H9 (cell line): ENCODE results near the gene ARHGAP24. TPM values are rescaled to one million over a fixed set of nuclear protein-coding genes. Genes with fewer than 3 reads are reported as not detected.
"Not testable (repeated sequence)": the region's sequence is repeated elsewhere in the genome, so short reads cannot be mapped to it uniquely, and the experiment has no call there.

Experiments
- DNase-seq: peaks from one replicate; pipeline ENCODE4 v3.0.0-alpha.2; 2017
- H2AFZ ChIP-seq: one replicate; pipeline ENCODE4 v1.6.1; 2013; ENCODE audit warnings: mild to moderate bottlenecking, low read length, control low read depth, moderate library complexity
- H2AK5ac ChIP-seq: 2 replicates; pipeline ENCODE4 v1.6.1; 2013; ENCODE audit warnings: low read length, control low read depth, mixed read lengths; ENCODE audit not compliant: insufficient read length
- H2BK120ac ChIP-seq: one replicate; pipeline ENCODE4 v1.6.1; 2013; ENCODE audit warnings: low read depth, mild to moderate bottlenecking, low read length, control low read depth, inconsistent platforms; ENCODE audit not compliant: poor library complexity, severe bottlenecking
- H2BK12ac ChIP-seq: 2 replicates; pipeline ENCODE4 v1.6.1; 2013; ENCODE audit warnings: low read length, control low read depth, mixed read lengths, low read depth; ENCODE audit not compliant: insufficient read length
- H2BK15ac ChIP-seq: 2 replicates; pipeline ENCODE4 v1.6.1; 2013; ENCODE audit warnings: low read depth, low read length, control low read depth
- H2BK20ac ChIP-seq: one replicate; pipeline ENCODE4 v1.6.1; 2013; ENCODE audit warnings: low read depth, mild to moderate bottlenecking, low read length, control low read depth, inconsistent platforms; ENCODE audit not compliant: poor library complexity, severe bottlenecking
- H2BK5ac ChIP-seq: 2 replicates; pipeline ENCODE4 v1.6.1; 2013; ENCODE audit warnings: low read length, control low read depth, mixed read lengths; ENCODE audit not compliant: insufficient read length
- H3K14ac ChIP-seq: 2 replicates; pipeline ENCODE4 v1.6.1; 2013; ENCODE audit warnings: low read length, control low read depth; ENCODE audit not compliant: insufficient read depth
- H3K18ac ChIP-seq: 2 replicates; pipeline ENCODE4 v1.6.1; 2013; ENCODE audit warnings: low read depth, mild to moderate bottlenecking, mixed read lengths, low read length, control low read depth; ENCODE audit not compliant: insufficient read length
- H3K23ac ChIP-seq: 2 replicates; pipeline ENCODE4 v1.6.1; 2013; ENCODE audit warnings: low read length, control low read depth, mixed read lengths, low read depth; ENCODE audit not compliant: insufficient read length
- H3K23me2 ChIP-seq: 2 replicates; pipeline ENCODE4 v1.6.1; 2013; ENCODE audit warnings: low read depth, mild to moderate bottlenecking, mixed read lengths, low read length, control low read depth; ENCODE audit not compliant: insufficient read length, poor library complexity, severe bottlenecking
- H3K27ac ChIP-seq: 2 replicates; pipeline ENCODE4 v1.5.1; 2013; ENCODE audit warnings: low read length, control low read depth, mixed read lengths, low read depth; ENCODE audit not compliant: insufficient read length
- H3K27me3 ChIP-seq: 2 replicates; pipeline ENCODE4 v1.6.1; 2013; ENCODE audit warnings: low read length, control low read depth, inconsistent platforms; ENCODE audit not compliant: insufficient read depth
- H3K4ac ChIP-seq: 2 replicates; pipeline ENCODE4 v1.6.1; 2013; ENCODE audit warnings: low read depth, mild to moderate bottlenecking, control low read depth, inconsistent platforms, low read length, moderate library complexity
- H3K4me1 ChIP-seq: 2 replicates; pipeline ENCODE4 v1.6.1; 2013; ENCODE audit warnings: low read length, control low read depth, inconsistent platforms; ENCODE audit not compliant: insufficient read depth
- H3K4me2 ChIP-seq: 2 replicates; pipeline ENCODE4 v1.6.1; 2013; ENCODE audit warnings: low read length, control low read depth, mixed read lengths; ENCODE audit not compliant: insufficient read length, insufficient read depth
- H3K56ac ChIP-seq: 2 replicates; pipeline ENCODE4 v1.6.1; 2013; ENCODE audit warnings: low read depth, mild to moderate bottlenecking, mixed read lengths, low read length, control low read depth; ENCODE audit not compliant: insufficient read length
- H3K79me1 ChIP-seq: 2 replicates; pipeline ENCODE4 v1.6.1; 2013; ENCODE audit warnings: low read depth, mild to moderate bottlenecking, moderate library complexity, low read length, control low read depth, inconsistent platforms; ENCODE audit not compliant: insufficient read depth, poor library complexity, severe bottlenecking
- H3K79me2 ChIP-seq: 2 replicates; pipeline ENCODE4 v1.6.1; 2013; ENCODE audit warnings: low read length, control low read depth, inconsistent platforms; ENCODE audit not compliant: insufficient read depth
- H3K9ac ChIP-seq: 2 replicates; pipeline ENCODE4 v1.6.1; 2013; ENCODE audit warnings: low read length, control low read depth, mixed read lengths; ENCODE audit not compliant: insufficient read length; ENCODE audit errors: extremely low read depth
- H3K9me3 ChIP-seq: one replicate; pipeline ENCODE4 v1.6.1; 2013; ENCODE audit warnings: low read depth, low read length, inconsistent platforms; ENCODE audit not compliant: control insufficient read depth
- H3T11ph ChIP-seq: one replicate; pipeline ENCODE4 v1.6.1; 2013; ENCODE audit warnings: mild to moderate bottlenecking, low read length, control low read depth, inconsistent platforms
- H4K20me1 ChIP-seq: one replicate; pipeline ENCODE4 v1.6.1; 2013; ENCODE audit not compliant: control insufficient read depth, insufficient read length, insufficient read depth
- H4K5ac ChIP-seq: 2 replicates; pipeline ENCODE4 v1.6.1; 2013; ENCODE audit warnings: low read depth, mild to moderate bottlenecking, mixed read lengths, low read length, control low read depth; ENCODE audit not compliant: insufficient read length
- H4K8ac ChIP-seq: replicated peaks from 2 replicates; pipeline ENCODE4 v1.6.1; 2013; ENCODE audit warnings: low read length, control low read depth, mixed read lengths, low read depth; ENCODE audit not compliant: insufficient read length
- H4K91ac ChIP-seq: 2 replicates; pipeline ENCODE4 v1.6.1; 2013; ENCODE audit warnings: low read depth, mild to moderate bottlenecking, moderate library complexity, mixed read lengths, low read length, control low read depth; ENCODE audit not compliant: insufficient read length
- H3K27ac Mint-ChIP-seq, 3 experiments: 2 replicates in 2 of 3; 3 replicates in 1 of 3; pipeline ENCODE4 v1.8.0; 2020 to 2021; ENCODE audit warnings: mixed read lengths in 3 of 3, mild to moderate bottlenecking in 1 of 3, moderate library complexity in 1 of 3
- H3K27me3 Mint-ChIP-seq: 2 replicates; pipeline ENCODE4 v1.8.0; 2021; ENCODE audit warnings: low read depth, mild to moderate bottlenecking, moderate library complexity, mixed read lengths
- H3K36me3 Mint-ChIP-seq, 3 experiments: 2 replicates in 2 of 3; 3 replicates in 1 of 3; pipeline ENCODE4 v1.8.0; 2020 to 2021; ENCODE audit warnings: low read depth in 3 of 3, mixed read lengths in 3 of 3; ENCODE audit not compliant: insufficient read depth in 1 of 3
- H3K4me1 Mint-ChIP-seq, 2 experiments: 2 replicates each; pipeline ENCODE4 v1.8.0; 2020; ENCODE audit warnings: mixed read lengths in 2 of 2
- H3K4me3 Mint-ChIP-seq, 2 experiments: 2 replicates in 1 of 2; 3 replicates in 1 of 2; pipeline ENCODE4 v1.8.0; 2020 to 2021; ENCODE audit warnings: mild to moderate bottlenecking in 2 of 2, mixed read lengths in 2 of 2, moderate library complexity in 1 of 2
- H3K9me3 Mint-ChIP-seq, 2 experiments: 2 replicates in 1 of 2; 3 replicates in 1 of 2; pipeline ENCODE4 v1.8.0; 2020; ENCODE audit warnings: mild to moderate bottlenecking in 2 of 2, mixed read lengths in 2 of 2, moderate library complexity in 1 of 2
- WGBS: extraction: QIAGEN DNeasy Blood & Tissue Kit; methylation state at CpG from one replicate; pipeline ENCODE4 v1.1.7; 2013; ENCODE audit warnings: missing lambda C conversion rate, low lambda C conversion rate, mixed read lengths; ENCODE audit not compliant: insufficient read length; ENCODE audit errors: extremely low coverage; 5-methylcytosine and 5-hydroxymethylcytosine counted together
- total RNA-seq: library from RNA; stranded (reverse); gene quantifications from 2 replicates; pipeline ENCODE4 v1.2.1, GENCODE V29; 2021
- TF ChIP-seq, protein P1 (sequence below): fragments of 200-600 bp; sonication (generic); conservative IDR thresholded peaks from 3 replicates; pipeline ENCODE4 v1.8.0; 2021; ENCODE audit warnings: antibody characterized with exemption, mild to moderate bottlenecking

Gene ARHGAP24
- total RNA-seq, 1 experiment from 2014 or later, result 0.37 TPM

DNA sequence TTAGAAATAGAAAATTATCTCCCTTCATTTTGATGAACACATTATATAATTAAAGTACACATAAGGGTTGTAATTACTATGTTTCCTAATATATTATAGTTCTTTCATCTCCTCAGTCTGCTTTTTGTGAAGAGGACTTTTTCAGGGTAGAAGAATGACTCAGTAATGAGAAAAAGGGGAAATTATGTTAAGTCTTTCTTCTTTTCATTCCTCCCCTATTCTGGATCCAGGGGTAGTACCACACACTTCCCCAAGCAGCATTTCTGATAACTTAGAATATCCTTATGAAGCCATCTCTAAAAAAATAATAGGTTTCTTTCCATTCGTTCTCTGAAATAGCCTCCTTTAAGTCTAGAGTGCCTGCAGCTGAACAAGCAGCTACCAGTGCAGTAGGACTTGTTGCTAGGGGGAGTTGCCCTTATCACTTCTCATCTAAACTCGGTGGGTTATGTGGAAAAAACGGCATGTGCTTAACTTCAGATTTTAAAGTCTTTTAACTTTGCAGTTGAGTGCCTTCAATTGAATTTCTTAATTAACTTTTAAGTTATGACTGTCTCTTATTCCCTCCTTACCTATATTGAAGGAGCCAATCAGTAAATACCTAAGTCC, 184.8 kb downstream of the ARHGAP24 start:
- no peak overlapping the region for H3T11ph ChIP-seq
- H3K4ac ChIP-seq, result no peak overlapping the region
- no peak for DNase-seq
- Mint-ChIP-seq H3K27me3 (no peaks in the 10 kb centered on the region), H3K4me1 (no peaks in the 10 kb centered on the region), H3K4me3 (no peak overlapping the region), H3K27ac (no peak overlapping the region), H3K36me3 (no peaks in the 10 kb centered on the region), H3K9me3 (peaks cover 6 to 7% of the 10 kb centered on the region in 2 experiments; a peak in 3 of 5 replicates)
- no peaks in the 10 kb centered on the region for H3K79me1 ChIP-seq
- no peaks in the 10 kb centered on the region for H3K27me3 ChIP-seq
- H3K4me2 ChIP-seq, result no peak overlapping the region
- no peak overlapping the region for H2BK15ac ChIP-seq
- H3K9me3 ChIP-seq, result no peaks in the 10 kb centered on the region
- H4K91ac ChIP-seq, result no peak overlapping the region
- no peak overlapping the region for H4K5ac ChIP-seq
- no peak overlapping the region for H2BK5ac ChIP-seq
- H3K23me2 ChIP-seq, result no peaks in the 10 kb centered on the region
- no peak overlapping the region for H2AFZ ChIP-seq
- no peak overlapping the region for H2BK12ac ChIP-seq
- H2AK5ac ChIP-seq, result no peak overlapping the region
- H2BK20ac ChIP-seq, result no peak overlapping the region
- no peak overlapping the region for H3K23ac ChIP-seq
- no peak overlapping the region for H3K27ac ChIP-seq
- no peak overlapping the region for H4K8ac ChIP-seq
- no peaks in the 10 kb centered on the region for H3K4me1 ChIP-seq
- no peaks in the 10 kb centered on the region for H3K79me2 ChIP-seq
- H3K18ac ChIP-seq, result no peak overlapping the region
- WGBS, result no CpG with 5 or more reads among the region's 3 CpGs
- TF ChIP-seq, protein P1, sequence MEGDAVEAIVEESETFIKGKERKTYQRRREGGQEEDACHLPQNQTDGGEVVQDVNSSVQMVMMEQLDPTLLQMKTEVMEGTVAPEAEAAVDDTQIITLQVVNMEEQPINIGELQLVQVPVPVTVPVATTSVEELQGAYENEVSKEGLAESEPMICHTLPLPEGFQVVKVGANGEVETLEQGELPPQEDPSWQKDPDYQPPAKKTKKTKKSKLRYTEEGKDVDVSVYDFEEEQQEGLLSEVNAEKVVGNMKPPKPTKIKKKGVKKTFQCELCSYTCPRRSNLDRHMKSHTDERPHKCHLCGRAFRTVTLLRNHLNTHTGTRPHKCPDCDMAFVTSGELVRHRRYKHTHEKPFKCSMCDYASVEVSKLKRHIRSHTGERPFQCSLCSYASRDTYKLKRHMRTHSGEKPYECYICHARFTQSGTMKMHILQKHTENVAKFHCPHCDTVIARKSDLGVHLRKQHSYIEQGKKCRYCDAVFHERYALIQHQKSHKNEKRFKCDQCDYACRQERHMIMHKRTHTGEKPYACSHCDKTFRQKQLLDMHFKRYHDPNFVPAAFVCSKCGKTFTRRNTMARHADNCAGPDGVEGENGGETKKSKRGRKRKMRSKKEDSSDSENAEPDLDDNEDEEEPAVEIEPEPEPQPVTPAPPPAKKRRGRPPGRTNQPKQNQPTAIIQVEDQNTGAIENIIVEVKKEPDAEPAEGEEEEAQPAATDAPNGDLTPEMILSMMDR, result no peak
- H4K20me1 ChIP-seq, result no peaks in the 10 kb centered on the region
- no peak overlapping the region for H3K14ac ChIP-seq
- no peak overlapping the region for H3K9ac ChIP-seq
- H3K56ac ChIP-seq, result no peak overlapping the region
- H2BK120ac ChIP-seq, result no peak overlapping the region

DNA sequence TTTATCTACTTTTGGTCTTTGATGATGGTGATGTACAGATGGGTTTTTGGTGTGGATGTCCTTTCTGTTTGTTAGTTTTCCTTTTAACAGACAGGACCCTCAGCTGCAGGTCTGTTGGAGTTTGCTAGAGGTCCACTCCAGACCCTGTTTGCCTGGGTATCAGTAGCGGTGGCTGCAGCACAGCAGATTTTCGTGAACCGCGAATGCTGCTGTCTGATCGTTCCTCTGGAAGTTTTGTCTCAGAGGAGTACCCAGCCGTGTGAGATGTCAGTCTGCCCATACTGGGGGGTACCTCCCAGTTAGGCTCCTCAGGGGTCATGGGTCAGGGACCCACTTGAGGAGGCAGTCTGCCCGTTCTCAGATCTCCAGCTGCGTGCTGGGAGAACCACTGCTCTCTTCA, 191.7 kb downstream of the ARHGAP24 start:
- not testable (repeated sequence) for H3K27me3 ChIP-seq, H3K27ac Mint-ChIP-seq, H4K20me1 ChIP-seq, H3K14ac ChIP-seq, H3K27me3 Mint-ChIP-seq, H3K9me3 ChIP-seq, H3T11ph ChIP-seq, H2AFZ ChIP-seq, H2BK15ac ChIP-seq, H2BK12ac ChIP-seq, H2BK20ac ChIP-seq, H3K9ac ChIP-seq, H4K8ac ChIP-seq, H3K4ac ChIP-seq, H3K79me2 ChIP-seq, H3K79me1 ChIP-seq, H3K4me1 ChIP-seq, H2AK5ac ChIP-seq, H2BK120ac ChIP-seq, H3K18ac ChIP-seq, H4K5ac ChIP-seq, DNase-seq, H3K4me3 Mint-ChIP-seq, H3K23me2 ChIP-seq, H3K4me1 Mint-ChIP-seq, H4K91ac ChIP-seq, H3K56ac ChIP-seq, H2BK5ac ChIP-seq, H3K4me2 ChIP-seq, H3K27ac ChIP-seq, H3K23ac ChIP-seq
- Mint-ChIP-seq H3K9me3 (peaks cover 42% of the 10 kb centered on the region in 2 experiments), H3K36me3 (peaks cover 5 to 30% (median 18%) of the 10 kb centered on the region in 3 experiments)
- no CpG with 5 or more reads among the region's 8 CpGs for WGBS
